HG02943 (cell line): ENCODE results near the gene PRKD2.

Source experiments
- ATAC-seq: cut with Tn5 transposase; IDR thresholded peaks from one replicate; pipeline ENCODE4 v1.9.1; 2021; ENCODE audit warnings: mild to moderate bottlenecking, low read depth, moderate library complexity; ENCODE audit not compliant: unreplicated experiment

The PRKD2 gene

GRCh38 chr19:46742926-46743480 lies 26.1 kb upstream of the PRKD2 start:
- no peak for ATAC-seq

DNA sequence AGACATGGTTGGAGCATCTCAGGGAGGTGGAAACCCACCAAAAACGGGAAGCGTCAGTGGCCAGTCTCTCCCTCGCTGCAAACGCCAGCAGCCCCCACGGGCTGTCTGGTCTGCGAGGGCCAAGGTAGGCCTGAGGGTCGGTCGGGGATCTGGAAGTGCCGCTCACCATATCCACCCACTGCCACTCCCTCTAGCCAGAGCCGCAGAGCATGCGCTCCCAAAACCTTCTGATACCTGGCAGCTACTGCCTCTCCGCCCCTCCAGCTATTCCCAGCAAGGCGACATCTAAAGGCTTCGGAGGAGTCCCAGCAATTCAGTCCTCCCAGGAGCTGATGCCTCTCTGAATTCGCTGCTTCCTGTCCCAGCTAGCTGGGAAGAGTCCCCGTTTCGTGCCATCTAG lies 24.5 kb upstream of the PRKD2 start:
- no peak for ATAC-seq

GRCh38 chr19:46739290-46739771 lies 22.4 kb upstream of the PRKD2 start:
- no peak for ATAC-seq

DNA sequence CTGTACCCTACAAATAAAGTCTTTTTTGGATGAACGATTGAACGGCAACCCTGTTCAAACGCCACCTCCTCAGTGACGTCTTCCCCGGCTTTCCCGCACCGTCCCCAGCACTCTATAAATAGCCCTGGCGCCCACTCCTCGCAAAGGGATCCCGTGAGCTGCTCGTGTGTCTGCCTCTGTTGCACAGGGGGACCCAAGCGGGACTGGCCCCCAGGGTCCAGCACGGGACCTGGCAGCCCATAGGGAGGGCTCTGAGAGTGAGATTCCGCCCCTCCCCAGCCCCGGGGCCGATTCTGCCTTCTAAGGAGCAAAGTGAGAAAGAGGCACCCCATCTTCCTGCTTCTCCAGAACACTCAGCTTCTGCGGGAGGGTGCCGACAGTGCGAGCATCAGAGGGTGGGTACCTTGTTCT lies 20.9 kb upstream of the PRKD2 start:
- no peak for ATAC-seq

GRCh38 chr19:46737298-46737654 lies 20.4 kb upstream of the PRKD2 start:
- no peak for ATAC-seq

- ATAC-seq, result no peak
Observed at GRCh38 chr19:46736531-46737297, 19.8 kb upstream of the PRKD2 start.

- ATAC-seq, result no peak
Observed at GRCh38 chr19:46733690-46734292, 16.9 kb upstream of the PRKD2 start.

DNA sequence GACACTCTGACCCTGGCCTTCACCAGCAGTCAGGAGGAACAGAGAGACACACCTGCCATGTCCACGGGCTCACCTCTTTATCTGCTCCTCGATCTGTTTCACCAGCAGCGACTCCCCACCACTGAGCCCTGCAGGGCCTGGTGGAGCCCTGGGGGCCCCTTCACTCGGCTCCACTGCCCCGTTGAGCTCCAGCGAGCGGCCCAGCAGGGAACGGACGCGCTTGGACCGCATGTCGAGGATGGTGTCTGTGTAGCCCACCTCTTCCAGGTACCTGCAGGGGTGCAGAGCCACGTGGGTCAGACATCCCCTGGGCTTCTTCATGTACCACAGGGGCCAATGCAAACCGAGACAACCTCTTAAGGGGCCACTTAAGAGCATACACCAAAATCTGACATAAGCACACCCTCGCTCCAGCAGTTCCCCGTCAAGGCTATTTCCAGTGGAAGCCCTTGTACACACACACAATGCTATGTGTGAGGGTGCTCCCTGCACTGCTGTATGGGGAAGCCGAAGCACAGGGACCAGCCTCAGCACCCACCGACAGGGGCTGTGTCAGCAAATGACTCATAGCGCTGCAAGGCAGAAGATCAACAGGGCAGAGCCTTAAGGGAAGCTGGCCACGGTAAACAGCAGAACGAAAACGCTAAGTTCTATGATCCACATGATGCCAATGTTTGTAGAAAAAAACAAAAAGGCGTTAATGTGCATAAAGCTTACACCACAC lies 16.2 kb upstream of the PRKD2 start:
- ATAC-seq, result no peak

DNA sequence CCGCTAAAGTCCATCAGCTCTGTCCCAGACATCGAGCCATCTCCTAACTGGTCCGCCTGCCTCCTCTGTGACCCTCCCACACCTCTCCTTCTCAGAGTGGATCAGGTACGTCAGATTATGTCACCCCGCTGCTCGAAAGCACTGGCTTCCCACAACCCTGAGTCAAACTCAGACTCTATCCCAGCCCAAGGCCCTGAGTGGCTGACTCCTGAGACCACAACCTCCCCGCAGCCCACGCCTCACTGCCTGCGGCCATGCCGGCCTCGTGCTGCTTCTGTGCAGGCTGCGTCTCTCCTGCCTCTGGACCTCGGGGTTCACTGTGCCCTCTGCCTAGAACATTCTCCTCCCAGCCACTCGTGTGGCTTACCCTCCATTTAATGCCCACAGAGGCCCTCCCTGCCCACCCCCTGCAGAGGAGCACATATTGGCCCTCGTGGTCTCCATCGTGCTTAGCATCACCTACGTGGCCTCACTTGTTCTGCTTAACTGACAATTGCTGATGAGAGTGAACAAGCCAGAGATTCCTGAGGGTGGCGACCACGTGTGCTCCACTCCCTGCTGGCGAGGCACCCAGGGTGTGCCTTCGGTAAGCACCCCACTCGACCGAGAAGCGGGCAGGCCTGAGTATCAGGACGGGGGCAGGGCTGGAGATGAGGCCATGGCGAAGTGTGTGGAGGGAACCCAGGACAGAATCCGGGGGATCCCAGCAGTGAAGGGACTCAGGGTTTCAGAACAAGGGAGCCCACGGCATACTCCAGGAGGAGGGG lies 15.4 kb upstream of the PRKD2 start:
- no peak for ATAC-seq

DNA sequence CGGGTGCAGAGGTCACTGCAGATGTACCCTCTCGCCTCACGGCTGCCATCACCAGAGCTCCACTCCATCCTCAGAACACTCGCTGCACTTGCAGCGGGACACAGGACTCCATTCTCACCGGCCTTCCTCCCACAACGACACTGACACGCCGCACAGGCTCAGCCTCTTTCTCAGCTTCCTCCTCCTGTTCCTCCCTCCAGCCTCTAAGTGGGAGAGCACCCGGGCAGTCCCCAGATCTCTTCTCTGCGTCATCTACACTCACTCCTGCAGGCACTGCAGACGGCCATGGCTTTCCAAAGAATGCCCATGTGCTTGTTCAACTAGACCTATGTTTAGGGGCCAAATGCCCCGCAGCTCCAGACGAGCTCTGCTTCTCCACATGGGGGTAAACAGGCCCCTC lies 14.7 kb upstream of the PRKD2 start:
- no peak for ATAC-seq

GRCh38 chr19:46731007-46731501 lies 14.1 kb upstream of the PRKD2 start:
- ATAC-seq, result no peak

GRCh38 chr19:46730595-46730994 lies 13.7 kb upstream of the PRKD2 start:
- no peak for ATAC-seq

DNA sequence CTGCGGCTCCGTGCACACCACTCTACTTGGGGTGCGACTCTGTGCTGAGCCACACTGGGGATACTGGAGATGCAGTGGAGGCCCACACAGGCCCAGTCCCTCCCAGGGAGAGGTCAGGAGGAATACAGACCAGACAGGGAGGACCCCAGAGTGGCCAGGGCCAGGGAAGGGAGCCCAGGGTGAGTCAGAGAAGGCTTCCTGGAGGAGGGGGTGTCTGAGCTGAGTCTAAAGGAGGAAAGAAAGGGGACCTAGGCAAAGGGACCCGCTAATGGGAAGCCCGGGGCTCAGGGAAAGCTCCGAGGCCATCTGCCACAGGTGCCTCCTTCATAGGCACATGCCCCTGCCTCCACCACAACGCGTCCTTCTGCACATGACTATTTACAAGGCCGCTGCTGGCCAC lies 13.3 kb upstream of the PRKD2 start:
- no peak for ATAC-seq

GRCh38 chr19:46729696-46730095 lies 12.8 kb upstream of the PRKD2 start:
- no peak for ATAC-seq

DNA sequence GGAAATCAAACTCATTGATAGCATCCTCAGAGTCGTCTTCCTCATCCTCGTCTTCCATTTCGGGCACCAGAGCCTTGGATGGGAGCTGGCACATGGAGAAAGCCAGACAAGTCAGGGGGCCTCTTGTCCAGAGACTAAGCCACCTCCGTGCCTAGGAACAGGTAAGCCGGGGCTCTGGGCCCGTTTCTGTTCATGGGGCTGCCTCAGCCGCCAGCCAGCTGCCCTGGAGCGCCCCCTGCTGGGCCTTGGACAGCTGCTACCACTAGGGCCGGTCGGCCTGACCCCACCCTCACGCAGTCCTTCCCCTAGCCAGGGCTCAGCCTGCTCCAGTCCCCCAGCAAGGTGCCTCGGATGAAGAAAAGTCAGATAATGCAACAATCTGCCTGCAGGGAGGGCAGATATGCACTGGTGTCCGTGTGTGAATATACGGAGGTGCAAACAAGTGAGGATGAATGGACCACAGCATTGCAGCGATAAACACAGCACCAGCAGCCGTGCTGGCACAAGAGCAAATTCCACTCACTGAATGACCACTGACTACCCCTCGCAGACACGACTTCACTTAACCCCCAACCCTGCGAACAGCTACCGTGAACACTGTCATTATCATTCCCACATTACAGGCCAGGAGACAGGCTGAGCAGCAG lies 11.9 kb upstream of the PRKD2 start:
- ATAC-seq, result no peak

GRCh38 chr19:46728208-46728607 lies 11.3 kb upstream of the PRKD2 start:
- no peak for ATAC-seq

DNA sequence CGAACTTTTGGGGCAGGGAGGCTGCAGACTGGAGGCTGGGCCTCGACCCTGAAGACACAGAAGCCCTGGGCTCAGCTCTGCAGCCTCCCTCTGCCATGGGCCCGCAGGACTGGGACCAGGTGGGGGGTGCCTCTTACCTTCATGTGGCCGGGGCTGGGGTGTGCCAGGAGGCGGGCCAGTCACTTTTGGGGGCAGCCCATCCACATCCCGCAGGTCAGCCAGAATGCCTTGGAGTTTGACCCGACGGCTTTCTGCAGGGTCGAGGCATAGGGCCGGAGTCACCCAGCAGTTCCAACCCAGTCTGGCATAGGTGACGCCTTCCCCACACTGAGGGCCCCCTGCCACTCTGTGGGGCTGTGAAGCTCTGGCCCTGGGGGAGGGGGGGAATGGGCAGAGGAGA lies 10.8 kb upstream of the PRKD2 start:
- no peak for ATAC-seq

- ATAC-seq, result no peak
Observed at GRCh38 chr19:46726971-46727501, 10.1 kb upstream of the PRKD2 start.

- ATAC-seq, result no peak
Observed at GRCh38 chr19:46726551-46726950, 9.6 kb upstream of the PRKD2 start.
